ENCODE data around the gene AEBP1. TPM values are rescaled to one million over a fixed set of nuclear protein-coding genes. Genes with fewer than 3 reads are reported as not detected.

The AEBP1 gene
- total and polyA plus RNA-seq, 9 of the 15 experiments (the other 6 are each of a cell fraction or from before 2014, with no cell fraction given): 0.03 to 0.78 (median 0.30) TPM; not detected in 2

DNA sequence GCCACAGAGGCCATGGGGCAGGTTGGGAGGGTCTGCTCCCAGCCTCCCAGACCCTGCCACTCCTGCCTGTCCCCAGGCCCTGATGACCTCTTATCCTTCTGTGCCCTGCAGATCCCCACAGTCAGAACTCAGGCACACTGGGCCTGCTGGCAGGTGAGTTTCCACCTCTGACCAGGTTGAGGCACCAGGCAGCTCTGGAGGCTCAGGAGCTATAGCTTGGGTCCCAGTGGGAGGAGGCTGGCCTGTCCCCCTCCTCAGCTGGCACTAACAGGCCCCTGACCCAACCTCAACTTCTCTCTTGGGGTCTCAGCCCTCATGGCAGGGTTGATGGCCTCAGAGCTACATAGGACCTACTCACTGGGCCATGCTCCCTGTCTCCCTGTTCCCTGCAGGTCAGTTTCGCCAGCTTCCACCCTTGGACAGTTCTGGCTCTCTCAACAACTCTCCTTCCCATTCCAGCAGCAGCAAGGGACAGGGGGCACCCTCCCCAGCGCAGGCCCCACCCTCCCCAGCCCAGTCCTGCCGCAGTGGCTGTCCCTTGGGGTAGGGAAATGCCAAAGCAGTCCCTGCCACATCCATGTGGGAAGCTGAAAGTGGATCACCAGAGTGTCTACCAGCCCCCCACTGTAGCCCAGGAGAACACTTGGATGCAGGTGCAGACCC, 2.7 kb upstream of the AEBP1 start (continued):
- TF ChIP-seq, protein P1, sequence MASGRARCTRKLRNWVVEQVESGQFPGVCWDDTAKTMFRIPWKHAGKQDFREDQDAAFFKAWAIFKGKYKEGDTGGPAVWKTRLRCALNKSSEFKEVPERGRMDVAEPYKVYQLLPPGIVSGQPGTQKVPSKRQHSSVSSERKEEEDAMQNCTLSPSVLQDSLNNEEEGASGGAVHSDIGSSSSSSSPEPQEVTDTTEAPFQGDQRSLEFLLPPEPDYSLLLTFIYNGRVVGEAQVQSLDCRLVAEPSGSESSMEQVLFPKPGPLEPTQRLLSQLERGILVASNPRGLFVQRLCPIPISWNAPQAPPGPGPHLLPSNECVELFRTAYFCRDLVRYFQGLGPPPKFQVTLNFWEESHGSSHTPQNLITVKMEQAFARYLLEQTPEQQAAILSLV (tag; IDR thresholded peaks at IDR 0.05): no peak
- no peak for TF ChIP-seq HNRNPL (IDR thresholded peaks at IDR 0.05; ENCODE audit: low read depth, low read length)

DNA sequence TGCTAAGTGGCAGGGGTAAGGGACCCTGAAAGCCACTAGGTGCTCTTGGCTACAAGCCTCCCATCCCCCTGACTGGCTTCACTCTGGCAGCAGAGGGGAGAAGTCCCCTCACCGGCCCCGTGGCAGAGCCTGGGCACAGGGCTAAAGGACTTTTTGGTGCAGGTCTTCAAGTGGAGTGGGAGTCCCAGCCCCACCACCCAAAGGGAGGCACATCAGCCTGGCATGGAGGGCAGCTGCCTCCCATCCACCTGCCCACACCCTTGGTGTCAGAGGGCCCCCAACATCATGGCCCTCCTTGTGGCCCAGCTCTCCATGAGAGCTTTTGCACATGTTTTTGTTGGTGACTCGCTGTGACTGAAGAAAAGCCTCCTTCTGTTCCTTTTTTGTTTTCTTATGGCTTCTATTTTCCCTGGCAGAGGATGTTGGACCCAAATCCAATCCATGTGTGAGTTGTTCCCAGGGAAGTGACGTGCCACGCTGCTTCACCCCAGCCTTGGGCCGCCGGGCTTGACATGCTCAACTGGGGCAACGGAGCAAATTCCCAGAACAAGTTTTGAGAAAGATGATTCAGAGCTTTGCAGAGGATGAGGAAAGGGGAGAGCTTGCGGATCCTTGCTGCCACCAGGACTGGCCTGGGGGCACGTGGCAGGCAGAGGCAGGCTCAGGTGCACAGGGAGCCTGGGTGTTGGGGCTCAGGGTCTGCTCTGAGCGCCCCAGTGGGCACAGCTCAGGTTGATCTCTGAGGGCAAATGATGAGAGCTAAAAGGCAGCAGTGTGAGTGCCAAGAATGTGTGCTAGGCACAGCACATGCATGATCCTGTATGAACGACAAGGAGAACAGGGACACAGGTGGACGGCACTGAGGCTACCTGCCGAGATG, 1.9 kb upstream of the AEBP1 start:
- H3K4me1 ChIP-seq (replicated peaks in 1 of 2; ENCODE audit: control insufficient read depth in 2 of 2, insufficient read depth in 2 of 2, low read length in 2 of 2): peaks cover 0 to 31% of the 10 kb centered on the region in 2 experiments; a peak in 4 of 5 replicates
- peak overlapping the region in 1 of 2 experiments; percentile 35; a peak in 2 of 4 replicates for H3K9ac ChIP-seq (ENCODE audit: insufficient read depth in 1 of 2, low read depth in 2 of 2, low read length in 2 of 2)
- no peaks in the 10 kb centered on the region for H3K36me3 ChIP-seq (ENCODE audit: control insufficient read depth, insufficient read depth, low read length)
- H3K4me2 ChIP-seq (ENCODE audit: insufficient read depth, low read length): no peak overlapping the region
- ChIA-PET CTCF (ENCODE audit: low intra/inter-chr PET ratio) (no interaction called here), POLR2A (interaction anchor here (0.6 to 1.0 kb wide), 5 partner anchors 9 to 103 kb away, joined by 3 to 4 read pairs (median 3); no protein-coding TSS in a partner anchor)
- ATAC-seq: no peak
- H4K20me1 ChIP-seq (replicated peaks; ENCODE audit: control insufficient read depth, insufficient read depth, low read length): 0 out of 2 replicates have a peak, but pooled peaks cover 4% of the 10 kb centered on the region
- H3K79me2 ChIP-seq (ENCODE audit: control insufficient read depth, insufficient read depth, low read length): no peaks in the 10 kb centered on the region
- in situ Hi-C loops (cut with MboI): no loop called here
- no peaks in the 10 kb centered on the region for H3K9me3 ChIP-seq (replicated peaks; ENCODE audit: control insufficient read depth, insufficient read depth, low read depth, low read length)
- FAIRE-seq: no peak
- H3K4me3 ChIP-seq: no peak overlapping the region
- no peaks in the 10 kb centered on the region for H3K9me1 ChIP-seq (ENCODE audit: control insufficient read depth, insufficient read depth, low read length)
- WGBS (ENCODE audit: insufficient coverage, low coverage, missing lambda C conversion rate): 21% methylated on average over 14 of the region's 14 CpGs
- no peak overlapping the region for H3K27ac ChIP-seq (ENCODE audit: extremely low read depth, low read depth, low read length)
- no TSS peak for BruUV-seq (replicated peaks)
- no peak for TF ChIP-seq ILK (tag; IDR thresholded peaks at IDR 0.05; ENCODE audit: borderline replicate concordance, low read depth)
- H3K27me3 ChIP-seq (ENCODE audit: control insufficient read depth in 2 of 2, insufficient read depth in 2 of 2, low read length in 2 of 2): peaks cover 17 to 33% of the 10 kb centered on the region in 2 experiments; a peak in 4 of 5 replicates
- no peak overlapping the region for H2AFZ ChIP-seq (ENCODE audit: low read depth, low read length)
- DNase-seq (ENCODE audit: extremely low read depth in 1 of 4, low spot score in 3 of 4): no peak
- intact Hi-C loops (cut with micrococcal nuclease): no loop called here
